Colonic mucosa (tissue), 4 donors: Measurements from ENCODE around the gene IFT22. TPM values are rescaled to one million over a fixed set of nuclear protein-coding genes. Genes with fewer than 3 reads are reported as not detected.
"Not testable (repeated sequence)": the region's sequence is repeated elsewhere in the genome, so short reads cannot be mapped to it uniquely, and the experiment has no call there.

Experiments used
- DNase-seq: peaks from one replicate; pipeline ENCODE4 v3.0.0-alpha.2; 2020
- H3K27ac ChIP-seq: fragments of 200-600 bp; one replicate; pipeline ENCODE4 v1.8.0; 2021
- H3K27me3 ChIP-seq: fragments of 200-600 bp; one replicate; pipeline ENCODE4 v1.8.0; 2021
- H3K36me3 ChIP-seq: fragments of 200-600 bp; one replicate; pipeline ENCODE4 v1.8.0; 2021
- H3K4me1 ChIP-seq: fragments of 200-600 bp; one replicate; pipeline ENCODE4 v1.8.0; 2021; ENCODE audit warnings: mild to moderate bottlenecking
- H3K4me3 ChIP-seq: fragments of 200-600 bp; one replicate; pipeline ENCODE4 v1.8.0; 2021
- H3K9ac ChIP-seq, 2 donors: one replicate each; pipeline ENCODE4 v1.7.0; 2013; ENCODE audit warnings: control low read depth in 2 of 2, low read depth in 2 of 2, low read length in 2 of 2
- H3K9me3 ChIP-seq: fragments of 200-600 bp; one replicate; pipeline ENCODE4 v1.8.0; 2021
- CTCF ChIP-seq: fragments of 200-600 bp; IDR thresholded peaks from one replicate; pipeline ENCODE4 v1.8.0; 2022; ENCODE audit warnings: antibody characterized with exemption, mild to moderate bottlenecking
- intact Hi-C: fragments of 100-400 bp; cut with DNase I; formaldehyde crosslinking; loops from one replicate; pipeline ENCODE4 v1.14.1; 2022
- total RNA-seq, 2 donors: library from RNA; stranded (reverse); fragmentation: NEBNext Ultra II Directional in 1 of 2; extraction: Animal tissue kit (Norgen Biotek cat#: 25700) in 1 of 2; gene quantifications; one replicate each; pipeline ENCODE4 v1.2.1, GENCODE V29; 2021
- donor health status: healthy.
- donor health status: DM: no; HTN: no; CAD: no.
- donor health status: DM: no; HTN: no; CAD: no.

Gene IFT22
- total RNA-seq, 2 donors from 2014 or later, result 11.3 to 12.9 TPM

- Histone ChIP-seq H3K36me3 (no peaks in the 10 kb centered on the region), H3K27me3 (peaks cover 24% of the 10 kb centered on the region)
Measured at GRCh38 chr7:101363734-101364374, 42.2 kb upstream of the IFT22 start.

GRCh38 chr7:101363196-101363733 lies 41.7 kb upstream of the IFT22 start:
- Histone ChIP-seq H3K27me3 (peaks cover 24% of the 10 kb centered on the region), H3K4me3 (peak overlapping the region; percentile 30), H3K9ac (peak overlapping the region in 1 of 2 donors; percentile 50)

More at GRCh38 chr7:101363734-101364374, 42.2 kb upstream of the IFT22 start:
- intact Hi-C loops, result loop anchor here (5.0 kb wide), 1 partner anchor 48 kb away; no protein-coding TSS in a partner anchor
- H3K4me3 ChIP-seq, result peak overlapping the region; percentile 30
- peak; percentile 48 for DNase-seq
- no peak overlapping the region for H3K27ac ChIP-seq
- peak overlapping the region in 1 of 2 donors; percentile 50 for H3K9ac ChIP-seq
- H3K4me1 ChIP-seq, result no peaks in the 10 kb centered on the region
- no peaks in the 10 kb centered on the region for H3K9me3 ChIP-seq
- TF ChIP-seq CTCF, result peak; percentile 95

GRCh38 chr7:101362334-101363195 lies 41.0 kb upstream of the IFT22 start, which contains the start of gene COL26A1:
TSS of gene COL26A1 (plus strand) at chr7:101362875. CDS start at chr7:101363033, 158 bp downstream.
- TF ChIP-seq CTCF, result no peak
- intact Hi-C loops, result loop anchor here (5.0 kb wide), 1 partner anchor 50 kb away; no protein-coding TSS in a partner anchor
- H3K4me3 ChIP-seq, result peak within 1 kb of the TSS; percentile 30
- peaks cover 24% of the 10 kb centered on the region for H3K27me3 ChIP-seq
- H3K4me1 ChIP-seq, result no peaks in the 10 kb centered on the region
- no peak for DNase-seq
- H3K27ac ChIP-seq, result no peak within 1 kb of the TSS
- no peaks in the 10 kb centered on the region for H3K36me3 ChIP-seq
- peak within 1 kb of the TSS in 1 of 2 donors; percentile 50 for H3K9ac ChIP-seq
- H3K9me3 ChIP-seq, result no peaks in the 10 kb centered on the region

More at GRCh38 chr7:101363196-101363733, 41.7 kb upstream of the IFT22 start:
- Histone ChIP-seq H3K27ac (no peak overlapping the region), H3K36me3 (no peaks in the 10 kb centered on the region), H3K9me3 (no peaks in the 10 kb centered on the region), H3K4me1 (no peaks in the 10 kb centered on the region)
- intact Hi-C loops, result loop anchor here (5.0 kb wide), 1 partner anchor 49 kb away; no protein-coding TSS in a partner anchor
- DNase-seq, result no peak
- no peak for TF ChIP-seq CTCF

GRCh38 chr7:101357433-101357832 lies 35.8 kb upstream of the IFT22 start:
- Histone ChIP-seq H3K27ac (no peak overlapping the region), H3K9me3 (no peaks in the 10 kb centered on the region), H3K27me3 (peaks cover 3% of the 10 kb centered on the region), H3K4me3 (no peak overlapping the region), H3K4me1 (no peaks in the 10 kb centered on the region), H3K36me3 (no peaks in the 10 kb centered on the region), H3K9ac (no peak overlapping the region)
- TF ChIP-seq CTCF, result no peak
- no peak for DNase-seq
- intact Hi-C loops, result no loop called here

GRCh38 chr7:101352920-101353308 lies 31.3 kb upstream of the IFT22 start:
- H3K36me3 ChIP-seq, result no peaks in the 10 kb centered on the region
- TF ChIP-seq CTCF, result no peak
- H3K9ac ChIP-seq, result no peak overlapping the region
- H3K4me3 ChIP-seq, result no peak overlapping the region
- no peaks in the 10 kb centered on the region for H3K27me3 ChIP-seq
- no peaks in the 10 kb centered on the region for H3K9me3 ChIP-seq
- peak overlapping the region; percentile 12 for H3K27ac ChIP-seq
- DNase-seq, result no peak
- intact Hi-C loops, result no loop called here
- H3K4me1 ChIP-seq, result no peaks in the 10 kb centered on the region

- H3K9ac ChIP-seq, DNase-seq, H3K4me1 ChIP-seq, intact Hi-C loops, H3K27ac ChIP-seq, H3K9me3 ChIP-seq, H3K27me3 ChIP-seq, H3K36me3 ChIP-seq, H3K4me3 ChIP-seq: not testable (repeated sequence)
Measured at GRCh38 chr7:101349300-101349699, 27.7 kb upstream of the IFT22 start.

GRCh38 chr7:101348456-101349067 lies 26.9 kb upstream of the IFT22 start:
- H3K36me3 ChIP-seq, H3K9me3 ChIP-seq, intact Hi-C loops, H3K27ac ChIP-seq, H3K4me3 ChIP-seq, DNase-seq, H3K27me3 ChIP-seq, H3K9ac ChIP-seq, H3K4me1 ChIP-seq: not testable (repeated sequence)
